K562 (cell line): Measurements from ENCODE around the gene RASGRP1. TPM values are rescaled to one million over a fixed set of nuclear protein-coding genes. Genes with fewer than 3 reads are reported as not detected.
A peak's percentile ranks its signal among the peaks of the same experiment; 100 is the strongest.

ENCODE experiments used
- CTBP1 ChIP-seq: fragments of 450-650 bp; IDR thresholded peaks from 2 replicates; pipeline ENCODE4 v1.6.1; 2016; ENCODE audit warnings: borderline replicate concordance
- EP300 ChIP-seq: IDR thresholded peaks from 2 replicates; pipeline ENCODE4 v1.6.1; 2012; ENCODE audit warnings: low read length, improper control_type of control experiment
- GABPB1 ChIP-seq: sonication (generic); formaldehyde crosslinking; IDR thresholded peaks from 2 replicates; pipeline ENCODE4 v1.8.0; 2022; ENCODE audit warnings: mild to moderate bottlenecking, missing genetic modification reagents
- HLTF ChIP-seq: fragments of 450-650 bp; IDR thresholded peaks from 2 replicates; pipeline ENCODE4 v1.6.1; 2016
- JUN ChIP-seq, 2 experiments: sonication (generic) in 1 of 2; formaldehyde crosslinking in 1 of 2; IDR thresholded peaks; 2 replicates each; pipeline versions ENCODE4 v1.6.1 to v1.8.0; 2012 to 2022; ENCODE audit warnings: borderline replicate concordance in 2 of 2, mild to moderate bottlenecking in 2 of 2, improper control_type of control experiment in 1 of 2, low read depth in 1 of 2, low read length in 1 of 2, missing genetic modification reagents in 1 of 2
- JUNB ChIP-seq: fragments of 450-650 bp; formaldehyde crosslinking; conservative IDR thresholded peaks from 2 replicates; pipeline ENCODE4 v1.4.0; 2020; ENCODE audit warnings: mild to moderate bottlenecking
- KDM1A ChIP-seq, 2 experiments: fragments of 450-650 bp; IDR thresholded peaks; 2 replicates each; pipeline ENCODE4 v1.6.1; 2016; ENCODE audit warnings: mild to moderate bottlenecking in 2 of 2
- LCOR ChIP-seq: sonication (generic); formaldehyde crosslinking; IDR thresholded peaks from 2 replicates; pipeline ENCODE4 v1.8.0; 2022; ENCODE audit warnings: mild to moderate bottlenecking, missing genetic modification reagents
- NFIC ChIP-seq: fragments of 450-650 bp; IDR thresholded peaks from 2 replicates; pipeline ENCODE4 v1.6.1; 2017; ENCODE audit warnings: mild to moderate bottlenecking, inconsistent platforms
- POU5F1 ChIP-seq: fragments of 150-350 bp; IDR thresholded peaks from 2 replicates; pipeline ENCODE4 v1.6.1; 2014; ENCODE audit warnings: borderline replicate concordance, low read length, low read depth, mild to moderate bottlenecking; ENCODE audit not compliant: partially characterized antibody
- RCOR1 ChIP-seq, 2 experiments: IDR thresholded peaks; 2 replicates each; pipeline ENCODE4 v1.6.1; 2012; ENCODE audit warnings: low read depth in 2 of 2, low read length in 2 of 2, borderline replicate concordance in 1 of 2, improper control_type of control experiment in 1 of 2
- SMAD1 ChIP-seq: fragments of 150-350 bp; IDR thresholded peaks from 2 replicates; pipeline ENCODE4 v1.6.1; 2014; ENCODE audit warnings: low read length, low read depth; ENCODE audit not compliant: partially characterized antibody
- SMARCA4 ChIP-seq: fragments of 450-650 bp; IDR thresholded peaks from 2 replicates; pipeline ENCODE4 v1.6.1; 2016
- SREBF2 ChIP-seq: sonication (generic); formaldehyde crosslinking; IDR thresholded peaks from 2 replicates; pipeline ENCODE4 v1.4.0; 2020; ENCODE audit warnings: mild to moderate bottlenecking, missing genetic modification reagents
- TSC22D4 ChIP-seq: fragments of 450-650 bp; IDR thresholded peaks from 2 replicates; pipeline ENCODE4 v1.6.1; 2016; ENCODE audit warnings: missing genetic modification characterization, missing biosample characterization, control low read depth
- ZEB2 ChIP-seq: fragments of 450-650 bp; IDR thresholded peaks from 2 replicates; pipeline ENCODE4 v1.6.1; 2016
- ZNF584 ChIP-seq: fragments of 200-800 bp; sonication (Bioruptor generic); IDR thresholded peaks from 2 replicates; pipeline ENCODE4 v1.6.1; 2016; ENCODE audit warnings: low read depth, mild to moderate bottlenecking, missing genetic modification characterization, missing compliant biosample characterization
- ZNF699 ChIP-seq: fragments of 250-450 bp; sonication (Bioruptor Pico); IDR thresholded peaks from 2 replicates; pipeline ENCODE4 v1.8.0; 2021; ENCODE audit warnings: mild to moderate bottlenecking, moderate library complexity; ENCODE audit not compliant: insufficient replicate concordance
- ZNF778 ChIP-seq: fragments of 450-650 bp; formaldehyde crosslinking; IDR thresholded peaks from 2 replicates; pipeline ENCODE4 v1.4.0; 2020; ENCODE audit warnings: mild to moderate bottlenecking, moderate library complexity
- polyA plus RNA-seq, 8 experiments: library from polyadenylated mRNA; depleted of rRNA in 4 of 8; stranded (reverse) in 5 of 8; unstranded in 3 of 8; fragments of >200 nt; fragmentation: Nextera tagmentation in 2 of 8; fragmentation: Illumina TruSeq in 1 of 8; extraction: Ambion mirVana in 2 of 8; extraction: Trizol in 1 of 8; gene quantifications; 2 replicates each; pipeline versions ENCODE4 v1.2.1 to v1.2.3, GENCODE V29; 2011 to 2014; ENCODE audit warnings: inconsistent platforms in 1 of 8, missing spikeins in 1 of 8
- total RNA-seq, 7 experiments: library from RNA; depleted of rRNA in 6 of 7; stranded (reverse); fragments of >200 nt in 6 of 7; fragmentation: Illumina TruSeq in 2 of 7; extraction: Trizol in 2 of 7; gene quantifications; 2 replicates each; pipeline versions ENCODE4 v1.2.1 to v1.2.3, GENCODE V29; 2011 to 2021; ENCODE audit warnings: low replicate concordance in 1 of 7
- TF ChIP-seq, protein P1 (sequence below), 2 experiments: fragments of 450-650 bp; IDR thresholded peaks; 2 replicates each; pipeline ENCODE4 v1.6.1; 2016; ENCODE audit warnings: mild to moderate bottlenecking in 2 of 2, borderline replicate concordance in 1 of 2, low read depth in 1 of 2, moderate library complexity in 1 of 2
- TF ChIP-seq, protein P2 (sequence below): IDR thresholded peaks from 2 replicates; pipeline ENCODE4 v1.6.1; 2016; ENCODE audit warnings: missing genetic modification characterization, missing compliant biosample characterization

RASGRP1 gene
- total and polyA plus RNA-seq, 9 of the 15 experiments (the other 6 are each of a cell fraction or from before 2014, with no cell fraction given), result 0.14 to 0.72 (median 0.31) TPM

- TF ChIP-seq, protein P1, sequence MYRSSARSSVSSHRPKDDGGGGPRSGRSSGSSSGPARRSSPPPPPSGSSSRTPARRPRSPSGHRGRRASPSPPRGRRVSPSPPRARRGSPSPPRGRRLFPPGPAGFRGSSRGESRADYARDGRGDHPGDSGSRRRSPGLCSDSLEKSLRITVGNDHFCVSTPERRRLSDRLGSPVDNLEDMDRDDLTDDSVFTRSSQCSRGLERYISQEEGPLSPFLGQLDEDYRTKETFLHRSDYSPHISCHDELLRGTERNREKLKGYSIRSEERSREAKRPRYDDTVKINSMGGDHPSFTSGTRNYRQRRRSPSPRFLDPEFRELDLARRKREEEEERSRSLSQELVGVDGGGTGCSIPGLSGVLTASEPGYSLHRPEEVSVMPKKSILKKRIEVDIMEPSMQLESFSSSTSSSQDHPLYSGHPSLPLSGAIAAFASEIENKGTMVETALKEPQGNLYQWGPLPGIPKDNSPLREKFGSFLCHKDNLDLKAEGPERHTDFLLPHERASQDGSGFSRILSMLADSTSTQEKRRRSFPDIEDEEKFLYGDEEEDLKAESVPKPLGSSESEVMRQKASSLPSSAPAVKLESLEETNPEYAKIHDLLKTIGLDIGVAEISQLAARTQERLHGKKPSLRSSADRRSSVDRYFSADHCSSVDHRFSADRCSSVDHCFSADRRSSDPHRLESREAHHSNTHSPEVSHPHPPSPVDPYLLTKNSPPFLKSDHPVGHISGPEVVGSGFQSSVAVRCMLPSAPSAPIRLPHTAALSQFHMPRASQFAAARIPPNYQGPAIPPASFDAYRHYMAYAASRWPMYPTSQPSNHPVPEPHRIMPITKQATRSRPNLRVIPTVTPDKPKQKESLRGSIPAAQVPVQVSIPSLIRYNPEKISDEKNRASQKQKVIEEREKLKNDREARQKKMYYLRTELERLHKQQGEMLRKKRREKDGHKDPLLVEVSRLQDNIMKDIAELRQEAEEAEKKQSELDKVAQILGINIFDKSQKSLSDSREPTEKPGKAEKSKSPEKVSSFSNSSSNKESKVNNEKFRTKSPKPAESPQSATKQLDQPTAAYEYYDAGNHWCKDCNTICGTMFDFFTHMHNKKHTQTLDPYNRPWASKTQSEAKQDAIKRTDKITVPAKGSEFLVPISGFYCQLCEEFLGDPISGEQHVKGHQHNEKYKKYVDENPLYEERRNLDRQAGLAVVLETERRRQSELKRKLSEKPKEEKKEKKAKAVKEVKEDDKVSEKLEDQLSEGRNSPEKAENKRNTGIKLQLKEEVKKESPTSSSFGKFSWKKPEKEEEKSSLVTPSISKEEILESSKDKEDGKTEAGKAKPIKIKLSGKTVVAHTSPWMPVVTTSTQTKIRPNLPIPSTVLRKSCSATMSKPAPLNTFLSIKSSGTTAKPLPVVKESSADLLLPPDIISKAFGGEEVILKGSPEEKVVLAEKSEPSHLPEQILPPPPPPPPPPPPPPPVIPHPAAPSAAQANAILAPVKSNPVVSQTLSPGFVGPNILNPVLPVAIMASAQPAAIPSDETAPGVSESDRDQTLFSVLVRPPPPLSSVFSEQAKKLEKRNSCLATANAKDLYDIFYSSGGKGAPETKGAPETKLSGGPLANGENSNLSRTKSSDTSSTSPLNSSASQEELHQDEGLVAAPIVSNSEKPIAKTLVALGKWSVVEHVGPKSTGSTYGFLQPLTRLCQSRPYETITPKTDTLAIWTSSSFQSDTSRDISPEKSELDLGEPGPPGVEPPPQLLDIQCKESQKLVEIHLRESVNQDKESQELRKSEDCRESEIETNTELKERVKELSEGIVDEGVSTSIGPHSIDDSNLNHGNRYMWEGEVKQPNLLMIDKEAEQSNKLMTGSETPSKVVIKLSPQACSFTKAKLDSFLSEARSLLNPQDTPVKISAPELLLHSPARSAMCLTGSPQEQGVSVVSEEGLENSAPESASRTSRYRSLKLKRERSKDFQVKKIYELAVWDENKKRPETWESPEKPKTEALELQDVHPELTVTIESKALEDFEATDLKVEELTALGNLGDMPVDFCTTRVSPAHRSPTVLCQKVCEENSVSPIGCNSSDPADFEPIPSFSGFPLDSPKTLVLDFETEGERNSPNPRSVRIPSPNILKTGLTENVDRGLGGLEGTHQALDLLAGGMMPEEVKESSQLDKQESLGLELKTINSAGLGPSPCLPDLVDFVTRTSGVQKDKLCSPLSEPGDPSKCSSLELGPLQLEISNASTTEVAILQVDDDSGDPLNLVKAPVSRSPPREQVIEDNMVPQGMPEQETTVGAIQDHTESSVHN (IDR thresholded peaks at IDR 0.05; ENCODE audit: borderline replicate concordance in 1 of 2, low read depth in 1 of 2), result peak in 1 of 2 experiments; percentile 87; a peak in 2 of 4 replicates
- TF ChIP-seq ZNF584, result peak; percentile 66; the same call in 1 of the 2 replicates
- no peak for TF ChIP-seq LCOR
- TF ChIP-seq CTBP1, result peak; percentile 50; the same call in 1 of the 2 replicates
- TF ChIP-seq, protein P2, sequence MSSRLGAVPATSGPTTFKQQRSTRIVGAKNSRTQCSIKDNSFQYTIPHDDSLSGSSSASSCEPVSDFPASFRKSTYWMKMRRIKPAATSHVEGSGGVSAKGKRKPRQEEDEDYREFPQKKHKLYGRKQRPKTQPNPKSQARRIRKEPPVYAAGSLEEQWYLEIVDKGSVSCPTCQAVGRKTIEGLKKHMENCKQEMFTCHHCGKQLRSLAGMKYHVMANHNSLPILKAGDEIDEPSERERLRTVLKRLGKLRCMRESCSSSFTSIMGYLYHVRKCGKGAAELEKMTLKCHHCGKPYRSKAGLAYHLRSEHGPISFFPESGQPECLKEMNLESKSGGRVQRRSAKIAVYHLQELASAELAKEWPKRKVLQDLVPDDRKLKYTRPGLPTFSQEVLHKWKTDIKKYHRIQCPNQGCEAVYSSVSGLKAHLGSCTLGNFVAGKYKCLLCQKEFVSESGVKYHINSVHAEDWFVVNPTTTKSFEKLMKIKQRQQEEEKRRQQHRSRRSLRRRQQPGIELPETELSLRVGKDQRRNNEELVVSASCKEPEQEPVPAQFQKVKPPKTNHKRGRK (tag), result no peak
- TF ChIP-seq RCOR1 (IDR thresholded peaks at IDR 0.05; ENCODE audit: borderline replicate concordance in 1 of 2, low read depth in 2 of 2, low read length in 2 of 2), result peak in 1 of 2 experiments; percentile 54; a peak in 1 of 4 replicates
- no peak for TF ChIP-seq TSC22D4 (tag)
- TF ChIP-seq JUNB (CRISPR knock-in tag), result 0 out of 2 replicates have a peak, but pooled peaks have one; percentile 11
- TF ChIP-seq JUN (IDR thresholded peaks at IDR 0.05; ENCODE audit: borderline replicate concordance, low read depth, low read length), result peak; percentile 97
- no peak for TF ChIP-seq JUN (CRISPR knock-in tag; IDR thresholded peaks at IDR 0.05; ENCODE audit: borderline replicate concordance)
- no peak for TF ChIP-seq GABPB1
- no peak for TF ChIP-seq ZNF699 (CRISPR knock-in tag)
- TF ChIP-seq NFIC, result no peak
- TF ChIP-seq ZNF778 (CRISPR knock-in tag), result no peak
- TF ChIP-seq HLTF, result no peak
- peak; percentile 76; the same call in 1 of the 2 replicates for TF ChIP-seq ZEB2
- TF ChIP-seq POU5F1, result no peak
- TF ChIP-seq SMARCA4, result peak; percentile 92
- TF ChIP-seq KDM1A (IDR thresholded peaks at IDR 0.05), result 0 out of 4 replicates have a peak, but pooled peaks of 1 of the 2 experiments have one; percentile 6
- TF ChIP-seq EP300, result peak; percentile 72
- no peak for TF ChIP-seq SMAD1
- no peak for TF ChIP-seq SREBF2
Measured at GRCh38 chr15:38589502-38589901, 24.9 kb upstream of the RASGRP1 start (continued).
